Activated naive CD8-positive, alpha-beta T cell treated with anti-CD3 and anti-CD28 coated beads, Interleukin-2, amount 10 ng/mL, durations not matched to agents 7 days and 5 days (primary cell): ENCODE data around the gene SYNM. TPM values are rescaled to one million over a fixed set of nuclear protein-coding genes. Genes with fewer than 3 reads are reported as not detected.
A peak's percentile ranks its signal among the peaks of the same experiment; 100 is the strongest.
"Not testable (repeated sequence)": the region's sequence is repeated elsewhere in the genome, so short reads cannot be mapped to it uniquely, and the experiment has no call there.

Experiments used
- ATAC-seq: fragments of 150-1000 bp; cut with Tn5 transposase; one replicate; pipeline ENCODE4 v1.10.0; 2021; ENCODE audit warnings: low read depth, moderate library complexity
- POLR2A ChIA-PET: fragments of 350-600 bp; sonication (Branson Sonifier 250); formaldehyde crosslinking; loops from one replicate; lab custom pipeline; 2021; ENCODE audit warnings: antibody characterized with exemption; lab: Charles Lee
- DNase-seq: peaks from one replicate; pipeline ENCODE4 v3.0.0; 2021
- H3K27ac Mint-ChIP-seq: one replicate; pipeline ENCODE4 v1.8.0; 2022; ENCODE audit warnings: mild to moderate bottlenecking, mixed read lengths
- H3K27me3 Mint-ChIP-seq: one replicate; pipeline ENCODE4 v1.8.0; 2022; ENCODE audit warnings: mild to moderate bottlenecking, moderate library complexity, mixed read lengths
- H3K36me3 Mint-ChIP-seq: one replicate; pipeline ENCODE4 v1.8.0; 2021; ENCODE audit warnings: mild to moderate bottlenecking, mixed read lengths
- H3K4me1 Mint-ChIP-seq: one replicate; pipeline ENCODE4 v1.8.0; 2021; ENCODE audit warnings: mixed read lengths
- H3K4me3 Mint-ChIP-seq: one replicate; pipeline ENCODE4 v1.8.0; 2022; ENCODE audit warnings: mild to moderate bottlenecking, moderate library complexity, mixed read lengths
- H3K9me3 Mint-ChIP-seq: one replicate; pipeline ENCODE4 v1.8.0; 2021; ENCODE audit warnings: mixed read lengths
- total RNA-seq, 2 experiments: library from RNA; stranded (reverse); gene quantifications; one replicate each; pipeline ENCODE4 v1.2.3, GENCODE V29; 2021

The SYNM gene
- total RNA-seq, 2 experiments from 2014 or later, result 4.5 to 6.7 TPM

GRCh38 chr15:99103279-99103678 is 1.6 kb upstream of the SYNM start:
- DNase-seq (no peak), ATAC-seq (no peak)
- Mint-ChIP-seq H3K36me3 (no peaks in the 10 kb centered on the region), H3K9me3 (no peaks in the 10 kb centered on the region), H3K27ac (no peak overlapping the region), H3K4me1 (peaks cover 13% of the 10 kb centered on the region), H3K27me3 (peaks cover 46% of the 10 kb centered on the region), H3K4me3 (no peak overlapping the region)
- POLR2A ChIA-PET, result interaction anchor here (0.7 kb wide), 1 partner anchor 127 kb away, joined by 7 read pairs; no protein-coding TSS in a partner anchor

DNA sequence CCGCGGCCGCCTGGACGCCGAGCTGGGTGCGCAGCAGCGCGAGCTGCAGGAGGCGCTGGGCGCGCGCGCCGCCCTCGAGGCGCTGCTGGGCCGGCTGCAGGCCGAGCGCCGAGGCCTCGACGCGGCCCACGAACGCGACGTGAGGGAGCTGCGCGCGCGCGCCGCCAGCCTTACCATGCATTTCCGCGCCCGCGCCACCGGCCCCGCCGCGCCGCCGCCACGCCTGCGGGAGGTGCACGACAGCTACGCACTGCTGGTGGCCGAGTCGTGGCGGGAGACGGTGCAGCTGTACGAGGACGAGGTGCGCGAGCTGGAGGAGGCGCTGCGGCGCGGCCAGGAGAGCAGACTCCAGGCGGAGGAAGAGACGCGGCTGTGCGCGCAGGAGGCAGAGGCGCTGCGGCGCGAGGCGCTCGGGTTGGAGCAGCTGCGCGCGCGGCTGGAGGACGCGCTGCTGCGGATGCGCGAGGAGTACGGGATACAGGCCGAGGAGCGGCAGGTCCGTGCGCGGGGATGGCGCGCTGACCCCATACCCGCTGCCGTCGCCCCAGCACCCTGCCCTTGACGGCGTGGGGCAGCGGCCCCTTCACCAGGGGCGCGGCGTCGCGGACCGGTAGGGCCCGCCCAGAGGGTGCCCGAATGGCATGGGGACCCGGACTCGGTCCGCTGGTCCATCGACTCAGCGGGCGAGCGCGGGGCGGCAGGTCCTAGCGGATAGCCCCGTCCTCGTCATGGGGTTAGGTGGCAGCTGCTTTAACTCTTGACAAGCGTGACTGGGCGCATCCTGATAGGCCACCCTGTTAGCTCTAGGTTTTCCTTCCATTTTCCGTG is 848 bp downstream of the SYNM start:
- peak overlapping the region; percentile 60 for H3K4me3 Mint-ChIP-seq
- ATAC-seq (peak; percentile 57), DNase-seq (peak; percentile 69)
- POLR2A ChIA-PET, result no interaction called here
- no peaks in the 10 kb centered on the region for H3K9me3 Mint-ChIP-seq
- peaks cover 13% of the 10 kb centered on the region for H3K4me1 Mint-ChIP-seq
- H3K36me3 Mint-ChIP-seq, result no peaks in the 10 kb centered on the region
- no peak overlapping the region for H3K27ac Mint-ChIP-seq
- peaks cover 40% of the 10 kb centered on the region for H3K27me3 Mint-ChIP-seq

- ATAC-seq, result no peak
- Mint-ChIP-seq H3K4me3 (peak overlapping the region; percentile 7), H3K9me3 (no peaks in the 10 kb centered on the region), H3K27me3 (peaks cover 37% of the 10 kb centered on the region), H3K36me3 (no peaks in the 10 kb centered on the region), H3K27ac (no peak overlapping the region), H3K4me1 (peaks cover 15% of the 10 kb centered on the region)
- POLR2A ChIA-PET, result no interaction called here
- DNase-seq, result no peak
Observed at GRCh38 chr15:99106417-99107220, 1.7 kb downstream of the SYNM start.

DNA sequence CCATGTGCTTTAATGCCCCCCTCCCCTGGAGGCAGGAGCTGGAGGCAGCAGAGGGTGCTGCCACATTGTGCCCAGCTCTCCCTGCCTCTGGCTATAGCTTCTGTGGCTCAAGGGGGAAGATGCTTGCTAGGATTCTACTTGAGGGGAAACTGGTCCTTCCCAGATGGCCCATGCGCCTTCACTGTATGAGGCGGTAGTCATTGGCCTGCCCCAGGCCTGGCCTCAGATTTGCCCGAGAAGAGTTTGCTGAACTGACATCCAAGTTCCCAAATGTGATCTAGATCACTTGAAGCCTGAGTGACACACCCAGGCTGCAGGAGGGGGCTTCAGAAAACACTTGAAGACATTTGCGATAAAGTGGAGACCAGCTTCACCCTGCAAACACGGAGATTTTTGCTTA is 4.1 kb downstream of the SYNM start:
- Mint-ChIP-seq H3K4me1 (peaks cover 15% of the 10 kb centered on the region), H3K36me3 (no peaks in the 10 kb centered on the region)

DNA sequence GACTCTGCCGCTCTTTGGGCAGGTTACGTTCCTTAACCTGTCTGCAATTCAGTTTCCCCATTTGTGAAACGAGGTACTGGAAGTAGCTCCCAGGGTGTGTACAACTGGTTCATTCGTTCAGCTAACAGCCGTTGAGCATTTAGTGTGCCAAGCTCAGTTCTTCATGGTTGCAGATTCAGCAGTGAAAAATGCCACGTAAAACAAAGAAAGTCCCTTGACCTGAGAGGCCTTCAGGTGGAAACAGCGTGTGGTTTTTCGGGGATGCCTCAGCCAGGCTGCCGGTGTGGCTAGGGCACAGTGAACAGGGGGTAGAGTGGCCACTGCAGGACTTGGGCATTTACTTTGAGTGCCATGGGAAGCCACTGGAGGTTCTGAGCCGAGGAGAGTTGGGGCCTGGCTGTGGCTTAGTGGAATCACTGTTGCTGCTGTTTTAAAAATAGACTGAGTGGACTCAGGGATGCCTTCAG is 4.7 kb downstream of the SYNM start:
- ATAC-seq (no peak), DNase-seq (no peak)
- H3K36me3 Mint-ChIP-seq, result no peaks in the 10 kb centered on the region
- H3K27ac Mint-ChIP-seq, result no peak overlapping the region
- no peak overlapping the region for H3K4me3 Mint-ChIP-seq
- H3K4me1 Mint-ChIP-seq, result peaks cover 15% of the 10 kb centered on the region
- POLR2A ChIA-PET, result no interaction called here
- H3K9me3 Mint-ChIP-seq, result no peaks in the 10 kb centered on the region
- H3K27me3 Mint-ChIP-seq, result peaks cover 21% of the 10 kb centered on the region

More for the DNA sequence above, 4.1 kb downstream of the SYNM start:
- ATAC-seq (no peak), DNase-seq (no peak)
- POLR2A ChIA-PET, result no interaction called here
- Mint-ChIP-seq H3K27ac (no peak overlapping the region), H3K27me3 (peaks cover 21% of the 10 kb centered on the region), H3K4me3 (no peak overlapping the region), H3K9me3 (no peaks in the 10 kb centered on the region)

DNA sequence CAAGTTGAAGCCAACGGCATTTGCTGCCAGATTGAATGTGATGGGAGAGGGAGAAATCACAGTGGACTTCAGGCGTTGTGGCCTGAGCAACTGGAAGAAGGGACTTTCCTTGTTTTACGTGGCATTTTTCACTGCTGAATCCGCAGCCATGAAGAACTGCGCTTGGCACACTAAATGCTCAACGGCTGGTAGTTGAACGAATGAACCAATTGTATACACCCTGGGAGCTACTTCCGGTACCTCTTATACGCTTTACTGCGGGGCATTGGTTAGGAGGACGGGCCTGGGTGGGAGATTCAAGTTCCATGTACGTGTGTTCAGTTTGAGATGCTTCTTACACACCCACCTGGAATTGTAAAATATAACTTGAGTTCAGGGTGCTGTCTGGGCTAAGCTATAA is 5.2 kb downstream of the SYNM start:
- H3K4me3 Mint-ChIP-seq, result no peak overlapping the region
- H3K4me1 Mint-ChIP-seq, result peaks cover 15% of the 10 kb centered on the region
- H3K27ac Mint-ChIP-seq, result no peak overlapping the region
- ATAC-seq (no peak), DNase-seq (no peak)
- no peaks in the 10 kb centered on the region for H3K9me3 Mint-ChIP-seq
- POLR2A ChIA-PET, result no interaction called here
- H3K27me3 Mint-ChIP-seq, result peaks cover 21% of the 10 kb centered on the region
- no peaks in the 10 kb centered on the region for H3K36me3 Mint-ChIP-seq

DNA sequence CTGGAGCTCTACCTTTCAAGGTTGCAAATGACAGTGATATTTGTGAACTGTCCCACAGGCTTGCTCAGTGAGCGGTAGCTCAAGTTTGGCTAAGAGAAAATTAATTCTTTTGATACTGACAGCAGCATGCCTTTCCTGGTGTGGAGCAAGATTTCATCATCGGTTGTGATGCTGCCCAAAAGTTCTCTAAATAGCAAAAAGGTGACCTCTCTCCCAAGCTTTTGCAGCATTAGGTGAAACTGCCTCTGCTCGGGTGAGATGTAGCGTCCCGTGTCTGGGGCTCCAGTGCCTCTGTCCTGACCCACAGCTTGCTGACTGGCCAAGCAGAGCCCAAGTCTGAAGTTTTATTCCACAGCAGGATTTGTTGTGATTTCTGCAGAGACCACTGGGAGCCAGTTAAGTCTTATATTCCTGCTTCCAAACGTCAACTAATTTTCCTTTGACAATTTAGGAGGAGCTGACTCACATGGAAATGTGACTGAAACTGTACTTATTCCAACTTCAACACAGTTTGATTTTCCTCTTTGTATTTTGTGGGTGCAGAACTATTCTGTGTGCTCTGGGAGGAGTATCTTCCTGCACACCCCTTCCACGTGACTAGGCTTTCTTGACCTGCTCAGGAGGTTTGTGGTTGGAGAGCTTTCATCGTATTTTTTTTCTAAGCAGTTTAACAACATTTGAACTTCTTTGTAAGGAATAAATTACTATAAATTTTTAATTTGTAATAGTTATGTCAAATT is 5.9 kb downstream of the SYNM start:
- H3K4me3 Mint-ChIP-seq, result no peak overlapping the region
- no peaks in the 10 kb centered on the region for H3K9me3 Mint-ChIP-seq
- DNase-seq (no peak), ATAC-seq (no peak)
- H3K36me3 Mint-ChIP-seq, result no peaks in the 10 kb centered on the region
- H3K4me1 Mint-ChIP-seq, result peaks cover 15% of the 10 kb centered on the region
- no peak overlapping the region for H3K27ac Mint-ChIP-seq
- H3K27me3 Mint-ChIP-seq, result peaks cover 21% of the 10 kb centered on the region
- POLR2A ChIA-PET, result no interaction called here

GRCh38 chr15:99111641-99112040 is 6.8 kb downstream of the SYNM start:
- H3K27me3 Mint-ChIP-seq, result peaks cover 15% of the 10 kb centered on the region
- peaks cover 12% of the 10 kb centered on the region for H3K4me1 Mint-ChIP-seq
- H3K9me3 Mint-ChIP-seq, H3K36me3 Mint-ChIP-seq, ATAC-seq, POLR2A ChIA-PET, H3K4me3 Mint-ChIP-seq, H3K27ac Mint-ChIP-seq, DNase-seq: not testable (repeated sequence)

DNA sequence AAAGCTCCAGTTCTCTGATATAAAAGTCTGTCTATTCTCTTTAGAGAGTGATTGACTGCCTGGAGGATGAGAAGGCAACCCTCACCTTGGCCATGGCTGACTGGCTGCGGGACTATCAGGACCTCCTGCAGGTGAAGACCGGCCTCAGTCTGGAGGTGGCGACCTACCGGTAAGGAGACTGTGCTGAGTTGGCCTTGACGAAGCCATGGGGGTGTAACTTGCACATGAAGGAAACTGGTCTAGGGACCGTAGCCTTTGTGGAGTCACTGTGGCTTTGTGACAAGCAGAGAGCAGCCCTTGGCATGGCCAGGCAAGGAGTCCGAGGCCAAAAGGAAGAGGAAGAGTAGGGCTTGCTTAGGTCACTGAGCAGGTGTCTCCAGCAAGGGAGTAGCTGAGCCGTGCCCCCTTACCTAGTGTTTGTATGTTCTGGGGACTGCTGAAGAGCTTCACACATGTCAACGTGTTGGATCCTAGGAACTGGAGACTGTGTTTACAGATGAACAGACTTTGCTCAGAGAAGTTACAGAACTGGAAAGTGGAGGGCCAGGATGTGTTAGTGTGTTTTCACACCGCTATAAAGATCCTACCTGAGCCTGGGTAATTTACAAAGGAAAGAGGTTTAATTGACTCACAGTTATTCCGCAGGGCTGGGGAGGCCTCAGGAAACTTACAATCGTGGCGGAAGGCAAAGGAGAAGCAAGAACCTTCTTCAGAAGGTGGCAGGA is 8.8 kb downstream of the SYNM start:
- Mint-ChIP-seq H3K27me3 (peaks cover 10% of the 10 kb centered on the region), H3K4me1 (peaks cover 2% of the 10 kb centered on the region), H3K27ac (no peak overlapping the region), H3K4me3 (no peak overlapping the region), H3K9me3 (no peaks in the 10 kb centered on the region), H3K36me3 (no peaks in the 10 kb centered on the region)
- POLR2A ChIA-PET, result no interaction called here
- ATAC-seq (no peak), DNase-seq (no peak)

- POLR2A ChIA-PET, result no interaction called here
- DNase-seq (no peak), ATAC-seq (no peak)
Observed at GRCh38 chr15:99114511-99115299, 9.8 kb downstream of the SYNM start.

GRCh38 chr15:99115300-99116215 is 10.7 kb downstream of the SYNM start:
- DNase-seq (no peak), ATAC-seq (no peak)
- no peaks in the 10 kb centered on the region for H3K9me3 Mint-ChIP-seq
- H3K27me3 Mint-ChIP-seq, result peaks cover 3% of the 10 kb centered on the region
- no peaks in the 10 kb centered on the region for H3K36me3 Mint-ChIP-seq
- POLR2A ChIA-PET, result no interaction called here
- H3K27ac Mint-ChIP-seq, result no peak overlapping the region
- H3K4me1 Mint-ChIP-seq, result peaks cover 2% of the 10 kb centered on the region
- no peak overlapping the region for H3K4me3 Mint-ChIP-seq

More at GRCh38 chr15:99114511-99115299, 9.8 kb downstream of the SYNM start:
- no peak overlapping the region for H3K4me3 Mint-ChIP-seq
- no peaks in the 10 kb centered on the region for H3K9me3 Mint-ChIP-seq
- H3K27ac Mint-ChIP-seq, result no peak overlapping the region
- peaks cover 3% of the 10 kb centered on the region for H3K27me3 Mint-ChIP-seq
- no peaks in the 10 kb centered on the region for H3K36me3 Mint-ChIP-seq
- H3K4me1 Mint-ChIP-seq, result peaks cover 2% of the 10 kb centered on the region
